K562 (cell line): ENCODE data around the gene AGPAT1. TPM values are rescaled to one million over a fixed set of nuclear protein-coding genes. Genes with fewer than 3 reads are reported as not detected.

Experiments used
- ARID2 ChIP-seq: fragments of 450-650 bp; IDR thresholded peaks from 2 replicates; pipeline ENCODE4 v1.6.1; 2017; ENCODE audit warnings: antibody characterized with exemption, mild to moderate bottlenecking
- ARNT ChIP-seq, 2 experiments: fragments of 450-650 bp; IDR thresholded peaks; 2 replicates each; pipeline ENCODE4 v1.6.1; 2016; ENCODE audit warnings: mild to moderate bottlenecking in 1 of 2
- CEBPG ChIP-seq, 3 experiments: fragments of 200-800 bp in 1 of 3; sonication (Bioruptor generic) in 1 of 3; sonication (generic) in 1 of 3; formaldehyde crosslinking in 1 of 3; IDR thresholded peaks in 2 of 3; conservative IDR thresholded peaks in 1 of 3; 2 replicates each; pipeline versions ENCODE4 v1.6.1 to v1.8.0; 2016 to 2022; ENCODE audit warnings: missing compliant biosample characterization in 2 of 3, missing genetic modification characterization in 2 of 3, mild to moderate bottlenecking in 1 of 3, missing genetic modification reagents in 1 of 3
- GATA2 ChIP-seq: sonication (generic); formaldehyde crosslinking; IDR thresholded peaks from 2 replicates; pipeline ENCODE4 v1.4.0; 2020; ENCODE audit warnings: mild to moderate bottlenecking, missing genetic modification reagents
- JUND ChIP-seq, 2 experiments: IDR thresholded peaks; 2 replicates in 1 of 2; 3 replicates in 1 of 2; pipeline ENCODE4 v1.6.1; 2011; ENCODE audit warnings: borderline replicate concordance in 2 of 2, low read depth in 2 of 2, low read length in 2 of 2, improper control_type of control experiment in 1 of 2, missing biosample characterization in 1 of 2, missing genetic modification characterization in 1 of 2, missing genetic modification reagents in 1 of 2
- MTA3 ChIP-seq: fragments of 450-650 bp; formaldehyde crosslinking; IDR thresholded peaks from 2 replicates; pipeline ENCODE4 v1.6.1; 2017; ENCODE audit warnings: mild to moderate bottlenecking, borderline replicate concordance
- MXI1 ChIP-seq: IDR thresholded peaks from 2 replicates; pipeline ENCODE4 v1.6.1; 2011; ENCODE audit warnings: low read depth, mild to moderate bottlenecking, improper control_type of control experiment, low read length
- NR0B1 ChIP-seq: fragments of 450-650 bp; IDR thresholded peaks from one replicate; pipeline ENCODE4 v1.6.1; 2018; ENCODE audit warnings: mild to moderate bottlenecking, moderate library complexity; ENCODE audit not compliant: partially characterized antibody
- PRPF4 ChIP-seq: fragments of 200-400 bp; formaldehyde crosslinking; IDR thresholded peaks from one replicate; pipeline ENCODE4 v1.6.1; 2017; ENCODE audit warnings: low read length, low read depth, mild to moderate bottlenecking; ENCODE audit not compliant: insufficient read depth, poor library complexity, severe bottlenecking
- RBBP5 ChIP-seq: fragments of 200-600 bp; sonication (generic); IDR thresholded peaks from 2 replicates; pipeline ENCODE4 v1.6.1; 2012; ENCODE audit warnings: borderline replicate concordance, mild to moderate bottlenecking, low read length, control low read depth, inconsistent platforms; ENCODE audit not compliant: insufficient read depth, poor library complexity, severe bottlenecking
- SRSF7 ChIP-seq: fragments of 200-400 bp; formaldehyde crosslinking; optimal IDR thresholded peaks from 2 replicates; pipeline ENCODE3; 2017; ENCODE audit warnings: mild to moderate bottlenecking, low read depth, low read length
- TAL1 ChIP-seq: fragments of 450-650 bp; IDR thresholded peaks from 2 replicates; pipeline ENCODE4 v1.6.1; 2016; ENCODE audit warnings: mild to moderate bottlenecking
- THRAP3 ChIP-seq: fragments of 450-650 bp; IDR thresholded peaks from 2 replicates; pipeline ENCODE4 v1.6.1; 2016; ENCODE audit warnings: mild to moderate bottlenecking, inconsistent platforms, borderline replicate concordance
- XRCC4 ChIP-seq: IDR thresholded peaks from one replicate; pipeline ENCODE4 v1.6.1; 2011; ENCODE audit not compliant: insufficient read depth, insufficient read length; ENCODE audit errors: extremely low read depth
- ZNF77 ChIP-seq: fragments of 250-450 bp; sonication (Bioruptor Pico); IDR thresholded peaks from 2 replicates; pipeline ENCODE4 v1.5.0; 2020
- ZNF780A ChIP-seq: fragments of 250-450 bp; sonication (Bioruptor Pico); IDR thresholded peaks from 2 replicates; pipeline ENCODE4 v1.5.0; 2021; ENCODE audit warnings: mild to moderate bottlenecking
- polyA plus RNA-seq, 8 experiments: library from polyadenylated mRNA; depleted of rRNA in 4 of 8; stranded (reverse) in 5 of 8; unstranded in 3 of 8; fragments of >200 nt; fragmentation: Nextera tagmentation in 2 of 8; fragmentation: Illumina TruSeq in 1 of 8; extraction: Ambion mirVana in 2 of 8; extraction: Trizol in 1 of 8; gene quantifications; 2 replicates each; pipeline versions ENCODE4 v1.2.1 to v1.2.3, GENCODE V29; 2011 to 2014; ENCODE audit warnings: inconsistent platforms in 1 of 8, missing spikeins in 1 of 8
- total RNA-seq, 7 experiments: library from RNA; depleted of rRNA in 6 of 7; stranded (reverse); fragments of >200 nt in 6 of 7; fragmentation: Illumina TruSeq in 2 of 7; extraction: Trizol in 2 of 7; gene quantifications; 2 replicates each; pipeline versions ENCODE4 v1.2.1 to v1.2.3, GENCODE V29; 2011 to 2021; ENCODE audit warnings: low replicate concordance in 1 of 7
- TF ChIP-seq, protein P1 (sequence below): sonication (generic); formaldehyde crosslinking; IDR thresholded peaks from 2 replicates; pipeline ENCODE4 v1.8.0; 2022; ENCODE audit warnings: mild to moderate bottlenecking, missing genetic modification reagents
- TF ChIP-seq, protein P2 (sequence below), 2 experiments: fragments of 450-650 bp; IDR thresholded peaks; 2 replicates each; pipeline ENCODE4 v1.6.1; 2016
- TF ChIP-seq, protein P3 (sequence below): fragments of 450-650 bp; IDR thresholded peaks from 2 replicates; pipeline ENCODE4 v1.6.1; 2018; ENCODE audit not compliant: partially characterized antibody

AGPAT1 gene
- total and polyA plus RNA-seq, 9 of the 15 experiments (the other 6 are each of a cell fraction or from before 2014, with no cell fraction given): 37.9 to 176 (median 69.4) TPM

GRCh38 chr6:32176476-32177182 lies 745 bp upstream of the AGPAT1 start (continued):
- TF ChIP-seq MXI1: no peak
- 0 out of 2 replicates have a peak, but pooled peaks have one; percentile 26 for TF ChIP-seq ZNF77 (CRISPR knock-in tag)
- TF ChIP-seq MTA3: no peak
- TF ChIP-seq, protein P1, sequence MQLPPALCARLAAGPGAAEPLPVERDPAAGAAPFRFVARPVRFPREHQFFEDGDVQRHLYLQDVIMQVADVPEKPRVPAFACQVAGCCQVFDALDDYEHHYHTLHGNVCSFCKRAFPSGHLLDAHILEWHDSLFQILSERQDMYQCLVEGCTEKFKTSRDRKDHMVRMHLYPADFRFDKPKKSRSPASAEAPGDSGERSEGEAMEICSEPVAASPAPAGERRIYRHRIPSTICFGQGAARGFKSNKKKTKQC (CRISPR knock-in tag): no peak
- TF ChIP-seq THRAP3: peak; percentile 97
- no peak for TF ChIP-seq PRPF4
- no peak for TF ChIP-seq NR0B1
- TF ChIP-seq, protein P2, sequence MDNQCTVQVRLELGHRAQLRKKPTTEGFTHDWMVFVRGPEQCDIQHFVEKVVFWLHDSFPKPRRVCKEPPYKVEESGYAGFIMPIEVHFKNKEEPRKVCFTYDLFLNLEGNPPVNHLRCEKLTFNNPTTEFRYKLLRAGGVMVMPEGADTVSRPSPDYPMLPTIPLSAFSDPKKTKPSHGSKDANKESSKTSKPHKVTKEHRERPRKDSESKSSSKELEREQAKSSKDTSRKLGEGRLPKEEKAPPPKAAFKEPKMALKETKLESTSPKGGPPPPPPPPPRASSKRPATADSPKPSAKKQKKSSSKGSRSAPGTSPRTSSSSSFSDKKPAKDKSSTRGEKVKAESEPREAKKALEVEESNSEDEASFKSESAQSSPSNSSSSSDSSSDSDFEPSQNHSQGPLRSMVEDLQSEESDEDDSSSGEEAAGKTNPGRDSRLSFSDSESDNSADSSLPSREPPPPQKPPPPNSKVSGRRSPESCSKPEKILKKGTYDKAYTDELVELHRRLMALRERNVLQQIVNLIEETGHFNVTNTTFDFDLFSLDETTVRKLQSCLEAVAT (IDR thresholded peaks at IDR 0.05): peak; percentile 69 to 71; a peak in 2 of 4 replicates
- peak; percentile 8 for TF ChIP-seq RBBP5
- no peak for TF ChIP-seq SRSF7
- TF ChIP-seq CEBPG (CRISPR knock-in tag; IDR thresholded peaks at IDR 0.05): no peak
- TF ChIP-seq CEBPG (tag; conservative IDR thresholded peaks at IDR 0.05 in 1 of 2, IDR thresholded peaks at IDR 0.05 in 1 of 2): peak; percentile 49 to 61; a peak in 3 of 4 replicates
- TF ChIP-seq, protein P3, sequence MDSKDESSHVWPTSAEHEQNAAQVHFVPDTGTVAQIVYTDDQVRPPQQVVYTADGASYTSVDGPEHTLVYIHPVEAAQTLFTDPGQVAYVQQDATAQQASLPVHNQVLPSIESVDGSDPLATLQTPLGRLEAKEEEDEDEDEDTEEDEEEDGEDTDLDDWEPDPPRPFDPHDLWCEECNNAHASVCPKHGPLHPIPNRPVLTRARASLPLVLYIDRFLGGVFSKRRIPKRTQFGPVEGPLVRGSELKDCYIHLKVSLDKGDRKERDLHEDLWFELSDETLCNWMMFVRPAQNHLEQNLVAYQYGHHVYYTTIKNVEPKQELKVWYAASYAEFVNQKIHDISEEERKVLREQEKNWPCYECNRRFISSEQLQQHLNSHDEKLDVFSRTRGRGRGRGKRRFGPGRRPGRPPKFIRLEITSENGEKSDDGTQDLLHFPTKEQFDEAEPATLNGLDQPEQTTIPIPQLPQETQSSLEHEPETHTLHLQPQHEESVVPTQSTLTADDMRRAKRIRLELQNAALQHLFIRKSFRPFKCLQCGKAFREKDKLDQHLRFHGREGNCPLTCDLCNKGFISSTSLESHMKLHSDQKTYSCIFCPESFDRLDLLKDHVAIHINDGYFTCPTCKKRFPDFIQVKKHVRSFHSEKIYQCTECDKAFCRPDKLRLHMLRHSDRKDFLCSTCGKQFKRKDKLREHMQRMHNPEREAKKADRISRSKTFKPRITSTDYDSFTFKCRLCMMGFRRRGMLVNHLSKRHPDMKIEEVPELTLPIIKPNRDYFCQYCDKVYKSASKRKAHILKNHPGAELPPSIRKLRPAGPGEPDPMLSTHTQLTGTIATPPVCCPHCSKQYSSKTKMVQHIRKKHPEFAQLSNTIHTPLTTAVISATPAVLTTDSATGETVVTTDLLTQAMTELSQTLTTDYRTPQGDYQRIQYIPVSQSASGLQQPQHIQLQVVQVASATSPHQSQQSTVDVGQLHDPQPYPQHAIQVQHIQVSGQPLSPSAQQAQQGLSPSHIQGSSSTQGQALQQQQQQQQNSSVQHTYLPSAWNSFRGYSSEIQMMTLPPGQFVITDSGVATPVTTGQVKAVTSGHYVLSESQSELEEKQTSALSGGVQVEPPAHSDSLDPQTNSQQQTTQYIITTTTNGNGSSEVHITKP: peak; percentile 39
- no peak for TF ChIP-seq TAL1
- TF ChIP-seq GATA2: 0 out of 2 replicates have a peak, but pooled peaks have one; percentile 8
- peak; percentile 76 for TF ChIP-seq ARID2
- no peak for TF ChIP-seq XRCC4
- 0 out of 4 replicates have a peak, but pooled peaks of 1 of the 2 experiments have one; percentile 14 for TF ChIP-seq ARNT (IDR thresholded peaks at IDR 0.05)
- TF ChIP-seq ZNF780A: no peak
- 0 out of 2 replicates have a peak, but pooled peaks have one; percentile 48 for TF ChIP-seq JUND (IDR thresholded peaks at IDR 0.05; ENCODE audit: borderline replicate concordance, low read depth, low read length)
- no peak; the same call in 2 of the 3 replicates for TF ChIP-seq JUND (tag; IDR thresholded peaks at IDR 0.05; ENCODE audit: borderline replicate concordance, low read depth, low read length)
